ENCODE results near the gene TSR3. TPM values are rescaled to one million over a fixed set of nuclear protein-coding genes. Genes with fewer than 3 reads are reported as not detected.

TSR3 gene
- total and polyA plus RNA-seq, 10 donors, result 31.1 to 73.1 (median 47.2) TPM

DNA sequence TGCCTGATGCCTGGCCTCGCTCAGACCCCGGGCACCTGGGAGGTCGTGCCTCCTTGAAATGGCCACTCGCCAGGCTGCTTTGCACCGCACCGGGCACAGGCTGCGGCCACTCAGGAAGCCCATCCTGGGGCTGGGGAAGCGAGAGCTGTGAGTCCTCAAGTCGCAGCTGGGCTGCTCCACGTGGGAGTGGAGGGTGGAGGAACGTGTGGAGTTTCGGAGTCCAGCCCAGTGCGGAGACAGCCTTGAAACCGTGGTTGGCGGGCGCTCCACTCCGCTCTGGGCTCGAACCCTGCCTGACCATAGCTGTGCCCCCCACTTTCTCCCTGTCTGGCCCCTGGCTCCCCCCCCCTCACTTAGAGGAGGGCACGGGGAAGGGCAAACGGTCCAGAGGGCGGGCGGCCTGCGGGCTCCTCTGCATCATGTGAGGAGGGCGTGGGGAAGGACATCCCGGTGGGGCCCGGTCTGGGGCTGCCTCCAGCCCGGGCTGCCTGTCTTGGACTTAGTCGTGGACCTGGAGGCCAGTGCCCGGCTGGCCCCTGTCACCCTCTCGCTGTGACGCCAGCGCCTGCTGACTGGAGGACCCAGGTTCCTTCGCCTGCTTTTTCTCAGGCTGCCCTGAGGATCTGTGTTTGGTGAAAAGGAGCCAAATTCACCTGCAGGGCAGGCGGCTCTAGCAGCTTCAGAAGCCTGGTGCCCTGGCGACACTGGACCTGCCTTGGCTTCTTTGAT is 39.8 kb downstream of the TSR3 start:
- DNase-seq, result peak; percentile 82
- Histone ChIP-seq H3K9me3 (no peaks in the 10 kb centered on the region), H3K27me3 (replicated peaks in 1 of 7) (no peaks in the 10 kb centered on the region), H3K36me3 (peaks cover 3 to 55% (median 43%) of the 10 kb centered on the region in 6 donors), H3K4me3 (peak overlapping the region in 7 of 8 donors; percentile 81 to 96 (median 86)), H3K27ac (peak overlapping the region in 6 of 8 donors; percentile 3 to 99 (median 98)), H3K4me1 (peaks cover 24 to 64% (median 50%) of the 10 kb centered on the region in 6 donors)
- 24 to 45% (median 38%) methylated on average over 17 to 35 of the region's 35 CpGs for WGBS, 5 donors
- TF ChIP-seq POLR2A (IDR thresholded peaks at IDR 0.05), result no peak
- TF ChIP-seq, protein P1, sequence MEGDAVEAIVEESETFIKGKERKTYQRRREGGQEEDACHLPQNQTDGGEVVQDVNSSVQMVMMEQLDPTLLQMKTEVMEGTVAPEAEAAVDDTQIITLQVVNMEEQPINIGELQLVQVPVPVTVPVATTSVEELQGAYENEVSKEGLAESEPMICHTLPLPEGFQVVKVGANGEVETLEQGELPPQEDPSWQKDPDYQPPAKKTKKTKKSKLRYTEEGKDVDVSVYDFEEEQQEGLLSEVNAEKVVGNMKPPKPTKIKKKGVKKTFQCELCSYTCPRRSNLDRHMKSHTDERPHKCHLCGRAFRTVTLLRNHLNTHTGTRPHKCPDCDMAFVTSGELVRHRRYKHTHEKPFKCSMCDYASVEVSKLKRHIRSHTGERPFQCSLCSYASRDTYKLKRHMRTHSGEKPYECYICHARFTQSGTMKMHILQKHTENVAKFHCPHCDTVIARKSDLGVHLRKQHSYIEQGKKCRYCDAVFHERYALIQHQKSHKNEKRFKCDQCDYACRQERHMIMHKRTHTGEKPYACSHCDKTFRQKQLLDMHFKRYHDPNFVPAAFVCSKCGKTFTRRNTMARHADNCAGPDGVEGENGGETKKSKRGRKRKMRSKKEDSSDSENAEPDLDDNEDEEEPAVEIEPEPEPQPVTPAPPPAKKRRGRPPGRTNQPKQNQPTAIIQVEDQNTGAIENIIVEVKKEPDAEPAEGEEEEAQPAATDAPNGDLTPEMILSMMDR (IDR thresholded peaks at IDR 0.05 in 8 of 11, conservative IDR thresholded peaks at IDR 0.05 in 3 of 11), result no peak
- peak in 2 of 3 donors; percentile 53 to 58 for TF ChIP-seq POLR2AphosphoS5 (IDR thresholded peaks at IDR 0.05)
- intact Hi-C loops (cut with DNase I; ENCODE audit: low total_unique reads), result no loop called here

GRCh38 chr16:1311212-1311737 is 40.4 kb downstream of the TSR3 start:
- peaks cover 24 to 68% (median 52%) of the 10 kb centered on the region in 6 donors for H3K4me1 ChIP-seq
- H3K4me3 ChIP-seq, result peak overlapping the region; percentile 81 to 96 (median 86)
- 15 to 26% (median 17%) methylated on average over 10 to 13 of the region's 13 CpGs for WGBS, 5 donors

DNA sequence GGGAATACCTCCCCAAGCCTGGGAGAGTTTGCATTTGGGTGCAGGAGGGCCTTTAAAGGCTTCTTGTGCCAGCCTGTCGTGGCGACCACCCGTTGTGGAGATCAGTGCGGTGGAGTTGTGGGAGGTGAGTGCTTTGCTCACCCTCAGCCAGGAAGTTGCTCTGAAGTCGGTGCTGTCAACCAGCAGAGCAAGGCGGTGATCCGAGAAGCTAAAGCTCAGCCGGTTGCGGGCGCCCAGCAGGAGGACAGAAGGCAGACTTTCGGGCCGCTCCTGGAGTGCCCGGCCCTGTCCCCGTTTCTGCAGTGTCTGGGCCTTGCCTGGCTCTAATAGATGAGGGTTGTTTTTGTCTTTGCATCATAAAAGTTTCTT is 40.9 kb downstream of the TSR3 start:
- Histone ChIP-seq H3K27me3 (replicated peaks in 1 of 7) (no peaks in the 10 kb centered on the region), H3K4me3 (peak overlapping the region; percentile 81 to 96 (median 86)), H3K36me3 (peaks cover 3 to 44% (median 32%) of the 10 kb centered on the region in 6 donors), H3K9me3 (no peaks in the 10 kb centered on the region), H3K4me1 (peaks cover 24 to 73% (median 55%) of the 10 kb centered on the region in 6 donors), H3K27ac (peak overlapping the region; percentile 13 to 99 (median 96))
- intact Hi-C loops (cut with DNase I; ENCODE audit: low total_unique reads), result no loop called here
- peak; percentile 89 for DNase-seq
- peak in 1 of 3 donors; percentile 18 for TF ChIP-seq POLR2AphosphoS5 (IDR thresholded peaks at IDR 0.05)
- TF ChIP-seq, protein P1 (IDR thresholded peaks at IDR 0.05 in 8 of 11, conservative IDR thresholded peaks at IDR 0.05 in 3 of 11), result no peak
- whole genome bisulfite sequencing, 5 donors, result 0 to 2% (median 1%) methylated on average over 7 to 14 of the region's 14 CpGs

More at GRCh38 chr16:1311212-1311737, 40.4 kb downstream of the TSR3 start:
- no peaks in the 10 kb centered on the region for H3K27me3 ChIP-seq (replicated peaks in 1 of 7)
- intact Hi-C loops (cut with DNase I; ENCODE audit: low total_unique reads), result no loop called here
- no peaks in the 10 kb centered on the region for H3K9me3 ChIP-seq
- TF ChIP-seq, protein P1 (IDR thresholded peaks at IDR 0.05 in 8 of 11, conservative IDR thresholded peaks at IDR 0.05 in 3 of 11), result no peak
- TF ChIP-seq POLR2A (IDR thresholded peaks at IDR 0.05), result no peak
- TF ChIP-seq POLR2AphosphoS5 (IDR thresholded peaks at IDR 0.05), result no peak
- DNase-seq, result peak; percentile 77
- peaks cover 3 to 49% (median 37%) of the 10 kb centered on the region in 6 donors for H3K36me3 ChIP-seq
- H3K27ac ChIP-seq, result peak overlapping the region in 7 of 8 donors; percentile 13 to 99 (median 97)

Data from spleen (tissue), 11 donors.